GM18519 (cell line): ENCODE measurements around the gene TSPAN4.

ENCODE experiments used
- ATAC-seq: cut with Tn5 transposase; IDR thresholded peaks from one replicate; pipeline ENCODE4 v1.9.1; 2021; ENCODE audit warnings: mild to moderate bottlenecking, moderate library complexity; ENCODE audit not compliant: unreplicated experiment, low FRiP score

The TSPAN4 gene

DNA sequence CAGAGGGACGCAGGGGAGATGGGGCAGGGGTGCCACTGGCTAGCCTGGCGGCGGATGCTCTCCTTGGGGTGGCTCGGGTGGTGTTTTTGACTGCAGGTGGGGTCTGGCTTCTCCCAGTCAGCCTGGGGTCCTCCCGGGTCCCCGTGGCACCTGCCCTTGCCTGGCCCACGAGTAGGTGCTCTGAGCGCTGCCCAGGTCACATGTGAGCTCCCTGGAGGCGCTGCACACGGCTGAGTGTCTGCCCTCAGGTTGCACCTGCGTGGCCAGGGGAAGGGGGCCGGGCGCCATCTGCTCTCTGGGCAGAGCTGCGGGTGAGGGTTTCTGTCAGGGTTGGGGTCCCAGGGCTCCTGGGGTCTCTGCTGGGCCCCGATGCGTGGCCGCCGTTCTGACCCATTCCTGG is 5.2 kb downstream of the TSPAN4 start:
- no peak for ATAC-seq

DNA sequence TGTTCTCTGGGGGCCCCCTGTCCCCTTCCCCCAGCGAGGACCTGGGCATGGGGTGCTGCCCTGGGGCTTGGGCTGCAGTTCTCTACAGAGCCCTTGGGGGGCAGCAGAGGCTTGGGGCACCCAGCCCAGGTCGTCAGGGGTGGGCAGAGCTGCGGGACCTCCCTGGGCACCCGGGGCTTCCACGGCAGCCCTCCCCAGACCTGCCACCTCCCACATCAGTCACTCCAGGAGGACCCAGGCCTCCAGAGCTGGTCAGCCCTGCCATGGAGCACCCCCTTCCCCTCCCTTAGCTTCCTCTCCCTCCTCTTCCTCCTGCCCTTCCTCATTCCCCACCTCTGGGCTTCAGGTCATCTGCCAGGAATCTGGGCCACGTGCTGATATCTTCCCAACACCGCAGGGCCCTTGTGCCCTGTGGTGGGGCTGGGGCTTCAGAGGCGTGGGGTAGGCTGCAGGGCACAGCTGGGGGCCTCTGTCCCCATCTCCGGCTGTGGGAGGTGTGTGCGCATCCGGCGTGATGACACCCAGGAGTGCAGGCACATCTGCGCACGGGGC is 5.8 kb downstream of the TSPAN4 start:
- no peak for ATAC-seq

DNA sequence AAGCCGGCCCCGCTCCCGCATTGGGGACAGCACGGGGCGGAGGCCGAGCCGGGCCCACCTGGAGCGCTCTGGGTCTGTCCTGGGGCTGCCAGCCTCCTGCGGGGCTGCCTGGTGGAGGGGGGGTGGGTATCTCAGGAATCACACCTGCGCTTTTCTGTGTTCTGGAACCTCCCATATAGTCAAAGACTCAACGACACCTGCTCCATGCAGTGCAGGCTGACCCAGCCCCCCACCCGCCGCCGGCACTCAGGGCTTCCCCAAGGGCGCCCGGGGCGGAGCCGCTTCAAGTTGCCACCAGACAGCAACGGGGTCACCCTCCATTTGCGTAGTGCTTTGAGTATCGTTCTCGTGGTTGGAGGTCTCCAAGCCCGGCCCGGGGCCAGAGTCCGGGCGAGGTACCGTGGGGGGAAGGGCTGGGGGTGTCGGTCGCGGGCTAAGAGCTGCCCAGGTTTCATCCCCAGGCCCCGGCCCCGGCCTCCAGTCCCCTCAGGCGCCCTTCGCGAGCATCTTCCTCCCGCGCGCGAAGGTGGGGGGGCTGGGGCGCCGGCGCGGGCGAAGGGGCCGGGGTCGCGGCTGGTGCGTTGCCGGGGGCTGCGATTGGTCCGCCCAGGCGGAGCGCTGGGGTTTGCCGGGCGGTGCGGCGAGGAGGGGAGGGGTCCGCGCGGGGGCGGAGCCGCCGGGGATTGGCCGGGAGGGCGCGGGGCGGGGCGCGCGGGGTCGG is 6.6 kb downstream of the TSPAN4 start:
- ATAC-seq, result no peak

DNA sequence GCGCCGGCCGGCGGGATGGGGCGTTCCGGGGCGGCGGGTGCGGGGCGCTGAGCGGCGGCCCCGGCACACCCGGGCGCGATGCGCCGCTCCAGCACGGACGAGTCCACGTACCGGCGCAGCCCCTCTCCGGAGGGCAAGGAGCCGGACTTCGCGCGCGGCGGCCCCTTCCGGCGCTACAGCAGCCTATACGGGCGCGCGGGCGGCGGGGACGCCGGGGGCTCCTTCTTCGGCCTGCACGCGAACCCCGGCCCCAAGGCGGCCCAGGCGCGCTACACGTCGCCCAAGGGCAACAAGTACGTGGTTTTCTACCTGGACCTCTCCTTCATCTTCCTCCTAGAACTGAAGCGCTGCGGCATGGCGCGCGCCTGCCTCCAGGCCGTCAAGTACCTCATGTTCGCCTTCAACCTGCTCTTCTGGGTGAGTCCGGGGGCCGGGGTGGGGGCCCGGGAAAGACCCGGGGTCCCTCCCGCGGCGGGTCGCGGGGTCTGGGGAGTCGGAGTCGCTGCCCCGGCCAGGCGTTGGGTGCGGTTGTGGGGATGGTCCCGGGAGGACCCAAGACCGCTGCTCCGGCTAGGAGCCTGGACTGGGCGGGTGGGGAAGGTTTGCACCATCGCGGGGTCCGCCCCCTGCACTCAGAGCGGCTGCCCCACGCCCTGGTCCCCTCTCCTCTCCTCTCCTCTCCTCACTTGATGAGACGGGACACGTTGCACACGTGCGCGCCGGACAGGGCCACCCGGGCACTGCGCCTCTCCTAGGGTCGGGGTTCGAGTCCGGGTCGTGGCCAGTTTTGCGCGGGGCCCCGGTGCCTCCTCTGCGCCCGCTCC is 7.5 kb downstream of the TSPAN4 start:
- ATAC-seq, result no peak

DNA sequence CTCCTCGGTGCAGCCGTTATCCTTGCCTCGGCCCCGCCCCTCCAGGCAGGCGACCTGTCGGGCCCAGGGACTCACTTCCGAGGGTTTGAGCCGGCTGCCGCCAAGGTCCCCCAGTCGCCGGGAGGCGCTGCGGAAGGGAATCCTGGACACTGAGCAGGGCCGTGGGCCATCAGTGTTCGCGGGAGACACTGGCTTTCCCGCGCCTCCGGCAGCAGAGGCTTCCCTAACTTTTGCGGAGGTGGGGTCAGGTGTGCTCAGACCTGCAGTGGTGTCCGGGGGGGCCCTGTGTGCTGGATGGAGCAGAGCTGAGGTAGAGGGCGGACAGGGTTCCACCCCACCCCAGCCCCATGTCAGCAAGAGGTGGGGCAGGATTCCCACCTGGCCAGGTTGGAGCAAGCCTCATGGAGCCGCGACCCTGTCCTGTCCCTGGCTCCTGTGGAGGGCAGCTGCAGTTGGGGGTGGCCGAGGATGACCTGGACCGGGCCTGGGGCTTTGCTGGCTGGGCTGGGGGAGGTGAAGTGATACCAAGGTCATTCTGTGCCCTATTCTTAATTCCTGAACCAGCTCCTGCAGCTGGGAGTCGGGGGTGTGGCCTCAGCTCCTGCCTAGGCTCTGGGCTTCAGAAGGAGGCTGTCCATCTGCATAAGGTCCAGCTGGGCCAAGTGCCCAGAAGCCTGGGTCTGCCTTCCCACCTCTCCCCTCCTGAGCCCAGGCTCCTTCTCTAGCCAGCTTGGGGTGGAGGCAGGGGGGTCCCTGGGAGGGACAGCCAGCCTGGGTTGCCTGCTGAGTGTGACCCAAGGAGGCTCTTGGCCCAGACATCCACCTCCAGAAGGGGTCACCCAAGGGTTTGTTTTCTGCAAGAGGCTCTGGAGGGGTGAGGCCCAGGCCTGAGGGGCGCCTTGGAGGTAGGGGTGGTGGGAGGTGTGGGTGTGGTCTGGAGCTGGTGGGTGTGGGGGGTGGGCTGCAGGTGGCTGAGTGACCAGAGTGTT is 8.4 kb downstream of the TSPAN4 start:
- ATAC-seq, result no peak

DNA sequence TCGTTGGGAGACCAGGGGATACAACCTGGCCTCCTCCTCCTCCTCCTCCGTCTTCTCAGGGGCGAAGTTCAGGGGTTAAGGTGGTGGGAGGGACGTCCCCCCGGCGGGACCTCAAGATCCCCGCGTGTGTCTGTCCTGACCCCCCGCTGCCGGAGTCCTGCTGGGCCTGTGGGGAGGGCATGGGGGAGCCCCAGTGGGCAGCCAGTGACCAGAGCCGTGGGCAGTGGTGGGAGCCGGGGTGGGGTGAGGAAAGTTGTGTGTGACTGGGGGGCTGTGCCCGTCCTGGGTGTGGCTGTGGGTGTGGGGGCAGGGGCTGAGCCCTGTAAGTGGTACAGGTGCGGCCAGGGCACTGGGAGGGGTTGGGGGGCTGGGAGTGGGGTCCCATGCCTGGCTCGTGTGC is 10.1 kb downstream of the TSPAN4 start:
- ATAC-seq, result no peak

DNA sequence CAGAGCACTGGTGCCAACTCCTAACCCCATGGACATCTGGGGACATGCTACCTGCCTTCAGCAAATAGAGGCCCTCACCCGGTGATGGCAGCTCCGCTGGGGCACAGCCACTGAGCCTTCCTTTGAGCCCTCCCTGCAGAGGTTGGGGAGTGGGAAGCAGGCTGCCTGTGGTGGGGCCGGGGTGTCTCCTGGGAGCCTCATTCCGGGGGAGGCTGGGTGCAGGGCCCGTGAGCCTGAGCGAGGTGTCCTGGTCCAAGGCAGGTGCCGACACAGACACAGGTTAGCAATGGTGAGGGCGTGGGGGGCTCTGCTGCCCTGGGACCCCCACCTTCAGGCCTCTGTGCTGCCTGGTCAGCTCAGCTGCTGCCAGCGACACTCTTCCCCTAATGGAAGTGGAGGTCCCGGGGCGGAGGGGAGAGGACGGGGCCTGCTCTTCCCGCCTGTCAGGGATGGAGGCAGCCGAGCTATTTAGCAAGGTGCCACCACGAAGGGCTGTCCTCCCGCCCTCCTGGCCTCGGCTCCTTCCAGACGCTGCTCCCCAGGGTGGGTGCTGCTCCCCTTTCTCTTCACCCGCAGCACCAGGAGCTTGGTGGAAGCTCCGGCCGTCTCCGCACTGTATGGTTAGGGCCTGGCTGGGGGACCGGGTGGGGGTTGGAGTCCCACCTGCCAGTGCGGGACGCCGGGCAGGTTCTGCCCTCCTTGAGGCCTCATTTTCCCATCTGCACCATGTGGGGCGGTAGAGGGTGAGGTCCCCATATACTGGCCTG is 11.2 kb downstream of the TSPAN4 start:
- no peak for ATAC-seq

DNA sequence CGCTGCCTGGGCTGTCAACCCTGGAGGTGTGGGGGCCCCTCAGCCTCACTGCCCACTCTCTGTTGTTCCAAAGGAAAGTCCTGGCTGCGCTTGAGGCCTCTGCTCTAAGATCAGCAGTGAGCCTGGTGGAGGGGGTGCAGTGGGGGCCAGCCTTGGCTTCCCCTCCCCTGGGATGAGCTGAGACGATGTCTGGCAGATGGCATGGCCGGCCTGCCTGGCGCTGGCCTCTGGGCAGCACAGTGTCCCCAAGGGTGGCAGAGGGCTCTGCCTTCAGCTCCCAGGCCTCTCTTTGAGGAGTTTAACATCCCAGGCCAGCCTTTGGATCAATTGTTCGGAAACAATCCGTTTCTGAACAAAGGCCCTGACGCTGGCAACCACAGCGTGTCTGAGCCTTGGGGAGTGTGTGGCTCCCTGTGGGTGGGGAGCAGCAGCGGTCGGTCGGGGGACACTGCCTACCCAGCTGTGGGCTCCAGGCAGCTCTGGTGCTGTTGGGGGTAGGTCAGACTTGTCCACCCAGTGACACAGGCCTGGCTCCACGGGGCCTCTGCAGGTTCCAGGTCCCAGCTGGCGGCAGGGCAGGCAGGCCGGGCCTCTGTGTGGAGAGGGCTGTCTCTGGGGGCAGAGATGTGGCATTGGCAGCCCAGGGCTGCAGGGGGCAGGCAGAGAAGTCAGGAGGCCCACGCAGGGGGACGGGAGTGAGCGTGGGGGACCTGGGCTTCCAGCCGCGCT is 12.1 kb downstream of the TSPAN4 start:
- ATAC-seq, result no peak

DNA sequence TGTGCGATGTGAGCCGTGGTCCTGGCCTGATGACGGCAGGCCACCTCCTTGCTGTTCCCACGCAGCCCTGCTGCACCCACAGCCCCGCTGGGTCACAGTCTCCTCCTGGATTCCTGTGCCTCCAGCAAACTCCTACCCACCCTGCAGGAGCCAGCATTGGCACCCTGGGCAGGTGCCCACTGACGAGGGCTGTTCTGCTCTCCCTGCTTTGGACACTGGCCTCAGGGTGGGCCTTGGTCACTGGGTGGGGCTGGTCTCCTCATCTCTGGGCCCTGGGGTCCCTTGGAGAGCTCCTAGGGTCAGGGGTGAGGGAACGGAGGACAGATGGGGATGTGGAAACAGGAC is 12.7 kb downstream of the TSPAN4 start:
- ATAC-seq, result no peak

DNA sequence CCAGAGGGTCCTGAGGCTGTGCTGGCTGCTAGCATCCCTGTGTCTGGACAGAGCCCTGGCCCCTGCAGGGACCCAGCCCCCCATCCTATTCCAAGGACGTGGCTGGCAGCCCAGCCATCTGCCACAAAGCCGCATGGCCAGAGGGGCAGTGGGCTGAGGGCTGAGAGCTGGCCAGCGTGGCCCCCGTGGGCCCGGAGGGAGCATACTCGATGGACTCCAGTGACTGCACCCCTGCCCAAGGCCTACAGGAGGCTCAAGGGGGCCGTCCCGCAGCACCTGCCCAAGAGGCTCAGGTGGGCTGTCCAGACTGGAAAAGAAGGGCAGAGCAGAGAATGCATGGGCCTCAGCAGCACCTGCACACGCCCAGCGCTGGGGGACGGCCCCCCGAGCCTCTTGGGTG is 13.1 kb downstream of the TSPAN4 start:
- no peak for ATAC-seq

DNA sequence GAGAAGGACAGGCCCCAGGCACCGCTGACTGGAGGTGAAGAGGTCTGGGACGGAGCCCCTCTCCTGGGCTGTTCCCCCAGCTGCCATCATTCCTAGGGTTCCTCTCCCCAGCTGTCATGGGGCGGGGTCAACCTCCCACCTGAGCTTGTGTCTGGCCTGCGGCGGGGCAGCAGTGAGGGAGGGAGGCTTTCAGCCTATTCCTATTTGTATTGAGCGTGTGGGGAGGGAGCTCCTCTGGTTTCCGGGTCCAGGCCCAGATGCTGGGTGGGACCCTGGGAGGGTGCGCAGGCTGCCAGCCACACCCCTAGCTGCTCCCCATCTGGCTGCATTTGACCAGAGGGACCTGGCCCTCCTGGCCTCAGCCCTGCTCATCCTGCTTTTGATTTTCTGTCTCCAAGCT is 13.7 kb downstream of the TSPAN4 start:
- no peak for ATAC-seq

DNA sequence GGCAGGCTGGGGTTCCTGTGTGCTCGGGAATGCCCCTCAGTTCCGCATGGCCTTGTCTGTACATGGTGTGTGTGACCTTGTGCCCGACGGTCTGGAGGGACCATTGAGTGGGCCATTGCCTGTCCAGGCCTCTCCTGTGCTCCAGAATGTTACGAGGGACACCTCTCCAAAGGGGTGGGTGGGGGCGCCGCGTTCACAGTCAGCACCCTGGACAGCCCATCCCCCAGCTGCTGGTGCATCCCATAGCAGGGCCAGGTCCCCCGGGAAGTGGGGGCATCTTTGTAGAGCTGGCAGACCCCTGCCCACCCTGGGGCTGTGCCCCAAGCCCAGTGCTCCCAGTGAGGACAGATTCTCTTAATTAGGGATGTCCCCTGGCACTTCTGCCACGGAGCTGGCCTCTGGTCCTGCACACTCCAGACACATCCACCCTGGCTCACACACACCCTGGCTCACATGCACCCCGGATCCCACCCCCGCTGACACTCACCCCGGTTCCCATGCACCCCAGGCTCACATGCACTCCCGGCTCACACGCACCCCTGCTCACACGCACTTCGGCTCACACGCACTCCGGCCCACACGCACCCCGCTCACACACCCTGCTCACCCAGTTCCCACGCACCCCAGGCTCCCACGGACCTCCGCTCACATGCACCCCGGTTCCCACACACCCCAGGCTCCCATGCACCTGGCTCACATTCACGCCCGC is 15.6 kb downstream of the TSPAN4 start:
- ATAC-seq, result no peak

DNA sequence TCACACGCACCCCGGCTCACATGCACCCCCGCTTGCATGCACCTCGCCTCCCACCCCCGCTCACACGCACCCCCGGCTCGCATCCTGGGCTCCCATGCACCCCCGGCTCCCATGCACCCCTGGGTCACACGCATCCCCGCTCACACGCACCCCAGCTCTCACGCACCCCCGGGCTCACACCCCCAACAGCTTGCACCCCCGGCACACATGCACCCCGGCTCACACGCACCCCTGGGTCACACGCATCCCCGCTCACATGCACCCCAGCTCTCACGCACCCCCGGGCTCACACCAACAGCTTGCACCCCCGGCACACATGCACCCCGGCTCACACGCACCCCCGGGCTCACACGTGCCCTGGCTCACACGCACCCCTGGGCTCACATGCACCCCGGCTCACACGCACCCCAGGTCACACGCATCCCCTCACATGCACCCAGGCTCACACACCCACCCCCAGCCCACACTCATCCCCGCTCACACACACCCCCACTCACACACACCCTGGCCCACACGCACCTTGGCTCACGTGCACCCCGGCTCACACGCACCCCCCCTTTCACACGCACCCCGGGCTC is 16.2 kb downstream of the TSPAN4 start:
- no peak for ATAC-seq

DNA sequence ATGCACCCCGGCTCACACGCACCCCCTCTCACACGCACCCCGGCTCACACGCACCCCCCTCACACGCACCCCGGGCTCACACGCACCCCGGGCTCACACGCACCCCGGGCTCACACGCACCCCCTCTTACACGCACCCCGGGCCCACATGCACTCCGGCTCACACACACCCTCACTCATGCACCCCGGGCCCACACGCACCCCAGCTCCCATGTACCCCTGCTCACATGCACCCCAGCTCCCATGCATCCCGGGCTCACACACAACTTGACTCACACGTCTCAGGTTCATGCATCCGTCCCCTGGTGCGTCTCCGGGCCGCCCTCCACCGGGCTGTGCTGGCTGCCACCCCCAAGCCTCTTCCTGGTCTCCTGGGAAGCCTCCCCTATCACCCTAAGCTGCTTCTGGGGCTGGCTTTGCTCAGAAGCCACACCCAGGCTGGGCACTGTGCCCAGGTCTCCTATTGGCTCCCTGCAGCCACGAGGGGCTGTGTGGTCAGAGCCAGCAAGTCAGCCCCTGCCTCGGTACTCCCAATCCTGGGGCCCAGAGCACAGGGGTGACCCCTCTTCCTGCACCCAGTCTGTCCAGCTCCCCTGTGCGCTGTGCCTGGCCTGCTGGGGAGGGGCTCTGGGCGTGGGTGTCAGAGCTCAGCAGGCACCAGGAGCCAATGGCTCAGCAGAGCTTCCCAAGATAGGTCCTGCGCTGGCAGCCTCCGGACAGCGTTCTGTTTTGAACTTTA is 16.9 kb downstream of the TSPAN4 start:
- ATAC-seq, result no peak

DNA sequence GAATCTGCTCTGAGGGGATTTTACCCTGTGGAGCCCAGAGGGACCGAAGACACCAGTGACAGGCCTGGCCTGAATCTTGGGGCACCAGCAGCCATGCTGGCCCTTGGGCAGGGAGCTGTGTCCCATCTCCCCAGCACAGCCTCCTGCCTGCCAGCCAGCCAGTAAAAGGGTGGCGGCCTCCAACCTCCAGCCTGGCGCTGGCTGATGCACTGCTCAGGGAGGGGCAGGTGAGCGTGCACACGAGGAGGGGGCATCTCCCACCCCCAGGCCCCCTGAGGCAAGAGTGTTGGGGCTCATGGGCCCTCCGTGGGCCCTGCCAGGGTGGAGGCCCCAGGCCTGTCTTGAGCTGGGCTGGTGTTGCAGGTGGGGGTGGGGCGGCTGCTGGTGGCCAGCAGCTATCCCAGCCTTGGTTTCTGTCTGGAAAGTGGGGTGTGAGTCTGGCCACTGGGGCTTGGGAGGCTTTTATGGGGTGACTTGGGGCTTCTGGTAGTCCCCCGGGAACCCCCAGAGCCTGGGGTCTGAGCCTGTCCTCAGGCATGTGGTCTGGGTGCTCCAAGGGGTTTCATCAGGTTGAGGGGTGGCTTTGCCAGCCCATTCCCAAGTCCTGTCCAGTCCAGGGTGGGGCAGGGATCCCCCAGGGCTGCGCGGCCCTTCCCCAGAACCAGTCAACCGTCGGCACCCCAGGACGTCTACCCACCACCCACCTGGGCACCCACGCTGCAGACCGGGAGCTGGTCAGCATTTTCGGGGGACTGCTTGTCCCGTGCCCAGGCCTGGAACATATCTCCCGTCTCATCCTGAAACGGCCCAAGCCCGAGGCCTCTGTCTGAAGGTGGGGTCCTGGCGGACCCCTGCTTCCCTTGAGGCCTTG is 17.8 kb downstream of the TSPAN4 start:
- no peak for ATAC-seq

DNA sequence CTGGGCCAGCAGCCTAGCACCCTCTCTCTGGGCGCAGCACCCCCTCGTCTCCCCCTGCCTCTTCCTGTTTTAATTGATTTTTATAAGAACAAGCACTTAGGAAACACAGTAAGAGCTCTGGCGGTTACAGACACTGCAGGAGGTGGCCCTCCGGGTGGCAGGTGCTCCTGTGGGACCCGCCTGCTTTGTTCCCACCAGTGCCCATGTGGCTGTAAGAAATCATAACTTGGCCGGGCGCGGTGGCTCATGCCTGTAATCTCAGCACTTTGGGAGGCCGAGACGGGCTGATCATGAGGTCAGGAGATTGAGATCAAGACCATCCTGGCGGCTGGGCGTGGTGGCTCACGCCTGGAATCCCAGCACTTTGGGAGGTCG is 18.4 kb downstream of the TSPAN4 start:
- ATAC-seq, result no peak
